ENCODE results near the gene ACSF2. TPM values are rescaled to one million over a fixed set of nuclear protein-coding genes. Genes with fewer than 3 reads are reported as not detected.

The ACSF2 gene
- total and polyA plus RNA-seq, 2 of the 13 experiments (the other 11 are each of a cell fraction or from before 2014, with no cell fraction given), result 87.3 to 109 TPM

DNA sequence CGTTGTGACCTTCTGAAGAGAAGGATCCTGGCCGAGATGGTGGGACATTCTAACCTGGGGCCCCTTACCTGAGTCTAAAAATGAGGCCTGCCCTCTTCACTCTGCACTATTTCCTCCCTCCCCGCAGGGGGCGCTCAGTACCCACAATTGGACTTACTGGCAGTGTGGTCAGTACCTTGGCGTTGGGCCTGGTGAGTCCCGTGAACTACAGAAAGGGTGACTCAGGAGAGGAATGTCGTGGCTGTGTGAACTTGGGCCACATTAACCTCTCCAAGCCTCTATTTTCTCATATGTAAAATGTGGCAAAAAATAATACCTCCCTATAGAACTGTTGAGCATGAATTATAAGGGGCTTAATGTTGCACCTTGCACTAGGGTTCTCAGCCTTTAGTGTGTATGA lies 56.5 kb downstream of the ACSF2 start (continued):
- no peak for TF ChIP-seq CREM (IDR thresholded peaks at IDR 0.05)
- no peak for TF ChIP-seq CREM (CRISPR knock-in tag; IDR thresholded peaks at IDR 0.05)
- TF ChIP-seq ZSCAN30 (CRISPR knock-in tag; IDR thresholded peaks at IDR 0.05), result no peak
- TF ChIP-seq, protein P1, sequence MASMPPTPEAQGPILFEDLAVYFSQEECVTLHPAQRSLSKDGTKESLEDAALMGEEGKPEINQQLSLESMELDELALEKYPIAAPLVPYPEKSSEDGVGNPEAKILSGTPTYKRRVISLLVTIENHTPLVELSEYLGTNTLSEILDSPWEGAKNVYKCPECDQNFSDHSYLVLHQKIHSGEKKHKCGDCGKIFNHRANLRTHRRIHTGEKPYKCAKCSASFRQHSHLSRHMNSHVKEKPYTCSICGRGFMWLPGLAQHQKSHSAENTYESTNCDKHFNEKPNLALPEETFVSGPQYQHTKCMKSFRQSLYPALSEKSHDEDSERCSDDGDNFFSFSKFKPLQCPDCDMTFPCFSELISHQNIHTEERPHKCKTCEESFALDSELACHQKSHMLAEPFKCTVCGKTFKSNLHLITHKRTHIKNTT (CRISPR knock-in tag; IDR thresholded peaks at IDR 0.05), result no peak
- TF ChIP-seq ZNF260 (CRISPR knock-in tag; IDR thresholded peaks at IDR 0.05; ENCODE audit: borderline replicate concordance, low read depth), result no peak
- no peak for TF ChIP-seq ATF1 (CRISPR knock-in tag; IDR thresholded peaks at IDR 0.05)
- peak; percentile 78; the same call in 1 of the 2 replicates for TF ChIP-seq ZNF232 (CRISPR knock-in tag; IDR thresholded peaks at IDR 0.05; ENCODE audit: borderline replicate concordance)
- TF ChIP-seq, protein P2, sequence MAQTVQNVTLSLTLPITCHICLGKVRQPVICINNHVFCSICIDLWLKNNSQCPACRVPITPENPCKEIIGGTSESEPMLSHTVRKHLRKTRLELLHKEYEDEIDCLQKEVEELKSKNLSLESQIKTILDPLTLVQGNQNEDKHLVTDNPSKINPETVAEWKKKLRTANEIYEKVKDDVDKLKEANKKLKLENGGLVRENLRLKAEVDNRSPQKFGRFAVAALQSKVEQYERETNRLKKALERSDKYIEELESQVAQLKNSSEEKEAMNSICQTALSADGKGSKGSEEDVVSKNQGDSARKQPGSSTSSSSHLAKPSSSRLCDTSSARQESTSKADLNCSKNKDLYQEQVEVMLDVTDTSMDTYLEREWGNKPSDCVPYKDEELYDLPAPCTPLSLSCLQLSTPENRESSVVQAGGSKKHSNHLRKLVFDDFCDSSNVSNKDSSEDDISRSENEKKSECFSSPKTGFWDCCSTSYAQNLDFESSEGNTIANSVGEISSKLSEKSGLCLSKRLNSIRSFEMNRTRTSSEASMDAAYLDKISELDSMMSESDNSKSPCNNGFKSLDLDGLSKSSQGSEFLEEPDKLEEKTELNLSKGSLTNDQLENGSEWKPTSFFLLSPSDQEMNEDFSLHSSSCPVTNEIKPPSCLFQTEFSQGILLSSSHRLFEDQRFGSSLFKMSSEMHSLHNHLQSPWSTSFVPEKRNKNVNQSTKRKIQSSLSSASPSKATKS (CRISPR knock-in tag; IDR thresholded peaks at IDR 0.05), result no peak
- TF ChIP-seq HMGA1 (CRISPR knock-in tag; conservative IDR thresholded peaks at IDR 0.05), result no peak
- 0 out of 2 replicates have a peak, but pooled peaks have one; percentile 54 for TF ChIP-seq ZNF263 (CRISPR knock-in tag; IDR thresholded peaks at IDR 0.05)
- no peak for TF ChIP-seq ZNF839 (CRISPR knock-in tag; IDR thresholded peaks at IDR 0.05; ENCODE audit: borderline replicate concordance)
- no peak for TF ChIP-seq PRDM15 (CRISPR knock-in tag; IDR thresholded peaks at IDR 0.05)
- TF ChIP-seq BORCS8-MEF2B (CRISPR knock-in tag; IDR thresholded peaks at IDR 0.05), result no peak
- TF ChIP-seq ZNF768 (CRISPR knock-in tag; IDR thresholded peaks at IDR 0.05), result no peak
- 0 out of 2 replicates have a peak, but pooled peaks have one; percentile 21 for TF ChIP-seq ZNF644 (CRISPR knock-in tag; IDR thresholded peaks at IDR 0.05; ENCODE audit: low read depth)
- TF ChIP-seq ZNF17 (CRISPR knock-in tag; IDR thresholded peaks at IDR 0.05), result no peak
- no peak for TF ChIP-seq RFX3 (CRISPR knock-in tag; IDR thresholded peaks at IDR 0.05)
- TF ChIP-seq ISX (CRISPR knock-in tag; conservative IDR thresholded peaks at IDR 0.05), result no peak
- 0 out of 2 replicates have a peak, but pooled peaks have one; percentile 4 for TF ChIP-seq MAFF (IDR thresholded peaks at IDR 0.05; ENCODE audit: low read depth, low read length)
- peak; percentile 80 for TF ChIP-seq SAP130 (CRISPR knock-in tag; IDR thresholded peaks at IDR 0.05; ENCODE audit: low read depth)
- no peak for TF ChIP-seq ZNF616 (CRISPR knock-in tag; IDR thresholded peaks at IDR 0.05; ENCODE audit: low read depth)
- no peak for TF ChIP-seq ZBTB1 (CRISPR knock-in tag; IDR thresholded peaks at IDR 0.05; ENCODE audit: borderline replicate concordance)
- TF ChIP-seq, protein P3, sequence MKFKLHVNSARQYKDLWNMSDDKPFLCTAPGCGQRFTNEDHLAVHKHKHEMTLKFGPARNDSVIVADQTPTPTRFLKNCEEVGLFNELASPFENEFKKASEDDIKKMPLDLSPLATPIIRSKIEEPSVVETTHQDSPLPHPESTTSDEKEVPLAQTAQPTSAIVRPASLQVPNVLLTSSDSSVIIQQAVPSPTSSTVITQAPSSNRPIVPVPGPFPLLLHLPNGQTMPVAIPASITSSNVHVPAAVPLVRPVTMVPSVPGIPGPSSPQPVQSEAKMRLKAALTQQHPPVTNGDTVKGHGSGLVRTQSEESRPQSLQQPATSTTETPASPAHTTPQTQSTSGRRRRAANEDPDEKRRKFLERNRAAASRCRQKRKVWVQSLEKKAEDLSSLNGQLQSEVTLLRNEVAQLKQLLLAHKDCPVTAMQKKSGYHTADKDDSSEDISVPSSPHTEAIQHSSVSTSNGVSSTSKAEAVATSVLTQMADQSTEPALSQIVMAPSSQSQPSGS (CRISPR knock-in tag; IDR thresholded peaks at IDR 0.05), result peak; percentile 46; the same call in 1 of the 2 replicates
- no peak for TF ChIP-seq SRY (CRISPR knock-in tag; IDR thresholded peaks at IDR 0.05)
- TF ChIP-seq CHD2 (IDR thresholded peaks at IDR 0.05; ENCODE audit: low read depth, low read length), result no peak
- TF ChIP-seq DNMT1 (CRISPR knock-in tag; IDR thresholded peaks at IDR 0.05), result no peak

Measured in HepG2 (cell line).